Measurements from ENCODE around the gene TPK1.
"Not testable (repeated sequence)": the region's sequence is repeated elsewhere in the genome, so short reads cannot be mapped to it uniquely, and the experiment has no call there.

TPK1 gene

GRCh38 chr7:144728551-144728950 lies 107.3 kb downstream of the TPK1 start:
- Histone ChIP-seq H3K56ac (ENCODE audit: low read length) (no peak overlapping the region), H3K36me3 (ENCODE audit: control insufficient read depth, insufficient read depth, low read length) (no peaks in the 10 kb centered on the region), H3K4me3 (ENCODE audit: low read length) (no peak overlapping the region), H3K27ac (ENCODE audit: low read depth, low read length) (no peak overlapping the region), H3K9ac (ENCODE audit: low read length) (no peak overlapping the region), H3K27me3 (ENCODE audit: insufficient read depth, low read length, poor library complexity) (no peaks in the 10 kb centered on the region), H3K4me1 (ENCODE audit: control insufficient read depth, low read depth, low read length) (no peaks in the 10 kb centered on the region), H3K79me2 (ENCODE audit: control insufficient read depth, insufficient read depth, low read length) (no peaks in the 10 kb centered on the region), H3K79me1 (ENCODE audit: low read length) (no peaks in the 10 kb centered on the region), H3K23ac (ENCODE audit: low read length) (no peak overlapping the region), H3K4ac (ENCODE audit: low read depth, low read length) (no peak overlapping the region), H3K18ac (ENCODE audit: low read length) (no peak overlapping the region), H3K4me2 (ENCODE audit: low read length) (no peak overlapping the region), H2AK5ac (ENCODE audit: low read length) (no peak overlapping the region), H2BK120ac (ENCODE audit: low read depth, low read length) (no peak overlapping the region), H2BK5ac (ENCODE audit: low read length) (no peak overlapping the region), H4K5ac (ENCODE audit: low read length) (no peak overlapping the region), H2BK15ac (replicated peaks; ENCODE audit: low read depth) (no peak overlapping the region), H4K8ac (ENCODE audit: low read depth, low read length) (no peak overlapping the region)
- DNase-seq = no peak
- WGBS (ENCODE audit: extremely low coverage, insufficient coverage, low lambda C conversion rate) = no CpG with 5 or more reads among the region's 4 CpGs

GRCh38 chr7:144726840-144727239 lies 109.0 kb downstream of the TPK1 start:
- H3K4me2 ChIP-seq (ENCODE audit: low read length); H3K79me2 ChIP-seq (ENCODE audit: control insufficient read depth, insufficient read depth, low read length); H2BK15ac ChIP-seq (replicated peaks; ENCODE audit: low read depth); H4K5ac ChIP-seq (ENCODE audit: low read length); H3K4ac ChIP-seq (ENCODE audit: low read depth, low read length); H3K4me3 ChIP-seq (ENCODE audit: low read length); H3K23ac ChIP-seq (ENCODE audit: low read length); H3K18ac ChIP-seq (ENCODE audit: low read length); H3K56ac ChIP-seq (ENCODE audit: low read length); H4K8ac ChIP-seq (ENCODE audit: low read depth, low read length); H3K27ac ChIP-seq (ENCODE audit: low read depth, low read length); H3K79me1 ChIP-seq (ENCODE audit: low read length); H2BK5ac ChIP-seq (ENCODE audit: low read length); H2BK120ac ChIP-seq (ENCODE audit: low read depth, low read length); H2AK5ac ChIP-seq (ENCODE audit: low read length); H3K36me3 ChIP-seq (ENCODE audit: control insufficient read depth, insufficient read depth, low read length); H3K9ac ChIP-seq (ENCODE audit: low read length); H3K4me1 ChIP-seq (ENCODE audit: control insufficient read depth, low read depth, low read length); H3K27me3 ChIP-seq (ENCODE audit: insufficient read depth, low read length, poor library complexity): not testable (repeated sequence)
- peak; percentile 5 for DNase-seq
- whole genome bisulfite sequencing (ENCODE audit: extremely low coverage, insufficient coverage, low lambda C conversion rate) = no CpG with 5 or more reads among the region's 12 CpGs

- Histone ChIP-seq H2BK5ac (ENCODE audit: low read length) (no peak overlapping the region), H3K79me2 (ENCODE audit: control insufficient read depth, insufficient read depth, low read length) (no peaks in the 10 kb centered on the region), H2BK15ac (replicated peaks; ENCODE audit: low read depth) (no peak overlapping the region), H3K9ac (ENCODE audit: low read length) (no peak overlapping the region), H3K4me2 (ENCODE audit: low read length) (no peak overlapping the region), H3K27ac (ENCODE audit: low read depth, low read length) (no peak overlapping the region), H3K36me3 (ENCODE audit: control insufficient read depth, insufficient read depth, low read length) (no peaks in the 10 kb centered on the region), H3K79me1 (ENCODE audit: low read length) (no peaks in the 10 kb centered on the region), H3K4me3 (ENCODE audit: low read length) (no peak overlapping the region), H4K8ac (ENCODE audit: low read depth, low read length) (no peak overlapping the region), H4K5ac (ENCODE audit: low read length) (no peak overlapping the region), H2BK120ac (ENCODE audit: low read depth, low read length) (no peak overlapping the region), H3K23ac (ENCODE audit: low read length) (no peak overlapping the region), H3K18ac (ENCODE audit: low read length) (no peak overlapping the region), H3K27me3 (ENCODE audit: insufficient read depth, low read length, poor library complexity) (no peaks in the 10 kb centered on the region), H3K4ac (ENCODE audit: low read depth, low read length) (no peak overlapping the region), H3K56ac (ENCODE audit: low read length) (no peak overlapping the region), H3K4me1 (ENCODE audit: control insufficient read depth, low read depth, low read length) (no peaks in the 10 kb centered on the region), H2AK5ac (ENCODE audit: low read length) (no peak overlapping the region)
- no peak for DNase-seq
- no CpG with 5 or more reads among the region's 1 CpG for WGBS (ENCODE audit: extremely low coverage, insufficient coverage, low lambda C conversion rate)
Observed at GRCh38 chr7:144725070-144725469, 110.8 kb downstream of the TPK1 start.

GRCh38 chr7:144723301-144723700 lies 112.6 kb downstream of the TPK1 start:
- no peak overlapping the region for H3K4me3 ChIP-seq (ENCODE audit: low read length)
- no peak overlapping the region for H2AK5ac ChIP-seq (ENCODE audit: low read length)
- H3K79me2 ChIP-seq (ENCODE audit: control insufficient read depth, insufficient read depth, low read length) = no peaks in the 10 kb centered on the region
- no peak overlapping the region for H4K5ac ChIP-seq (ENCODE audit: low read length)
- H2BK5ac ChIP-seq (ENCODE audit: low read length) = no peak overlapping the region
- no peak overlapping the region for H2BK15ac ChIP-seq (replicated peaks; ENCODE audit: low read depth)
- WGBS (ENCODE audit: extremely low coverage, insufficient coverage, low lambda C conversion rate) = 100% methylated on average over 2 of the region's 4 CpGs
- no peaks in the 10 kb centered on the region for H3K27me3 ChIP-seq (ENCODE audit: insufficient read depth, low read length, poor library complexity)
- DNase-seq = no peak
- no peak overlapping the region for H3K56ac ChIP-seq (ENCODE audit: low read length)
- H3K27ac ChIP-seq (ENCODE audit: low read depth, low read length) = no peak overlapping the region
- H3K36me3 ChIP-seq (ENCODE audit: control insufficient read depth, insufficient read depth, low read length) = no peaks in the 10 kb centered on the region
- H3K4me1 ChIP-seq (ENCODE audit: control insufficient read depth, low read depth, low read length) = no peaks in the 10 kb centered on the region
- H3K23ac ChIP-seq (ENCODE audit: low read length) = no peak overlapping the region
- no peak overlapping the region for H3K4me2 ChIP-seq (ENCODE audit: low read length)
- no peak overlapping the region for H4K8ac ChIP-seq (ENCODE audit: low read depth, low read length)
- no peak overlapping the region for H2BK120ac ChIP-seq (ENCODE audit: low read depth, low read length)
- no peak overlapping the region for H3K18ac ChIP-seq (ENCODE audit: low read length)
- H3K79me1 ChIP-seq (ENCODE audit: low read length) = no peaks in the 10 kb centered on the region
- H3K9ac ChIP-seq (ENCODE audit: low read length) = no peak overlapping the region
- H3K4ac ChIP-seq (ENCODE audit: low read depth, low read length) = no peak overlapping the region

- Histone ChIP-seq H2BK5ac (ENCODE audit: low read length) (no peak overlapping the region), H3K79me1 (ENCODE audit: low read length) (no peaks in the 10 kb centered on the region)
Observed at GRCh38 chr7:144720710-144721109, 115.1 kb downstream of the TPK1 start.

GRCh38 chr7:144720149-144720548 lies 115.7 kb downstream of the TPK1 start:
- Histone ChIP-seq H3K23ac (ENCODE audit: low read length) (no peak overlapping the region), H2BK120ac (ENCODE audit: low read depth, low read length) (no peak overlapping the region), H3K4me2 (ENCODE audit: low read length) (no peak overlapping the region), H3K36me3 (ENCODE audit: control insufficient read depth, insufficient read depth, low read length) (no peaks in the 10 kb centered on the region), H3K4ac (ENCODE audit: low read depth, low read length) (no peak overlapping the region), H3K4me3 (ENCODE audit: low read length) (no peak overlapping the region), H3K79me2 (ENCODE audit: control insufficient read depth, insufficient read depth, low read length) (no peaks in the 10 kb centered on the region), H2BK5ac (ENCODE audit: low read length) (no peak overlapping the region), H3K27ac (ENCODE audit: low read depth, low read length) (no peak overlapping the region), H3K56ac (ENCODE audit: low read length) (no peak overlapping the region), H3K4me1 (ENCODE audit: control insufficient read depth, low read depth, low read length) (no peaks in the 10 kb centered on the region), H2BK15ac (replicated peaks; ENCODE audit: low read depth) (no peak overlapping the region), H4K5ac (ENCODE audit: low read length) (no peak overlapping the region), H3K18ac (ENCODE audit: low read length) (no peak overlapping the region), H2AK5ac (ENCODE audit: low read length) (no peak overlapping the region), H3K27me3 (ENCODE audit: insufficient read depth, low read length, poor library complexity) (no peaks in the 10 kb centered on the region), H3K79me1 (ENCODE audit: low read length) (no peaks in the 10 kb centered on the region), H4K8ac (ENCODE audit: low read depth, low read length) (no peak overlapping the region), H3K9ac (ENCODE audit: low read length) (no peak overlapping the region)
- no CpG with 5 or more reads among the region's 6 CpGs for WGBS (ENCODE audit: extremely low coverage, insufficient coverage, low lambda C conversion rate)
- DNase-seq = peak; percentile 92

More at GRCh38 chr7:144720710-144721109, 115.1 kb downstream of the TPK1 start:
- WGBS (ENCODE audit: extremely low coverage, insufficient coverage, low lambda C conversion rate) = 100% methylated on average over 2 of the region's 3 CpGs
- no peak overlapping the region for H3K27ac ChIP-seq (ENCODE audit: low read depth, low read length)
- H3K9ac ChIP-seq (ENCODE audit: low read length) = no peak overlapping the region
- H4K5ac ChIP-seq (ENCODE audit: low read length) = no peak overlapping the region
- no peak overlapping the region for H3K18ac ChIP-seq (ENCODE audit: low read length)
- no peak overlapping the region for H3K23ac ChIP-seq (ENCODE audit: low read length)
- no peak overlapping the region for H4K8ac ChIP-seq (ENCODE audit: low read depth, low read length)
- H2BK120ac ChIP-seq (ENCODE audit: low read depth, low read length) = no peak overlapping the region
- no peak overlapping the region for H3K4me3 ChIP-seq (ENCODE audit: low read length)
- DNase-seq = no peak
- no peaks in the 10 kb centered on the region for H3K79me2 ChIP-seq (ENCODE audit: control insufficient read depth, insufficient read depth, low read length)
- no peak overlapping the region for H2AK5ac ChIP-seq (ENCODE audit: low read length)
- H3K36me3 ChIP-seq (ENCODE audit: control insufficient read depth, insufficient read depth, low read length) = no peaks in the 10 kb centered on the region
- H2BK15ac ChIP-seq (replicated peaks; ENCODE audit: low read depth) = no peak overlapping the region
- H3K4ac ChIP-seq (ENCODE audit: low read depth, low read length) = no peak overlapping the region
- no peak overlapping the region for H3K56ac ChIP-seq (ENCODE audit: low read length)
- H3K4me2 ChIP-seq (ENCODE audit: low read length) = no peak overlapping the region
- H3K27me3 ChIP-seq (ENCODE audit: insufficient read depth, low read length, poor library complexity) = no peaks in the 10 kb centered on the region
- no peaks in the 10 kb centered on the region for H3K4me1 ChIP-seq (ENCODE audit: control insufficient read depth, low read depth, low read length)

All from mesendoderm (in vitro differentiated cells).